GM19351 (cell line): Measurements from ENCODE around the gene CNTLN.
"Not testable (repeated sequence)": the region's sequence is repeated elsewhere in the genome, so short reads cannot be mapped to it uniquely, and the experiment has no call there.

Experiments
- ATAC-seq: cut with Tn5 transposase; IDR thresholded peaks from one replicate; pipeline ENCODE4 v1.9.1; 2021; ENCODE audit warnings: mild to moderate bottlenecking, moderate library complexity; ENCODE audit not compliant: unreplicated experiment

CNTLN gene

DNA sequence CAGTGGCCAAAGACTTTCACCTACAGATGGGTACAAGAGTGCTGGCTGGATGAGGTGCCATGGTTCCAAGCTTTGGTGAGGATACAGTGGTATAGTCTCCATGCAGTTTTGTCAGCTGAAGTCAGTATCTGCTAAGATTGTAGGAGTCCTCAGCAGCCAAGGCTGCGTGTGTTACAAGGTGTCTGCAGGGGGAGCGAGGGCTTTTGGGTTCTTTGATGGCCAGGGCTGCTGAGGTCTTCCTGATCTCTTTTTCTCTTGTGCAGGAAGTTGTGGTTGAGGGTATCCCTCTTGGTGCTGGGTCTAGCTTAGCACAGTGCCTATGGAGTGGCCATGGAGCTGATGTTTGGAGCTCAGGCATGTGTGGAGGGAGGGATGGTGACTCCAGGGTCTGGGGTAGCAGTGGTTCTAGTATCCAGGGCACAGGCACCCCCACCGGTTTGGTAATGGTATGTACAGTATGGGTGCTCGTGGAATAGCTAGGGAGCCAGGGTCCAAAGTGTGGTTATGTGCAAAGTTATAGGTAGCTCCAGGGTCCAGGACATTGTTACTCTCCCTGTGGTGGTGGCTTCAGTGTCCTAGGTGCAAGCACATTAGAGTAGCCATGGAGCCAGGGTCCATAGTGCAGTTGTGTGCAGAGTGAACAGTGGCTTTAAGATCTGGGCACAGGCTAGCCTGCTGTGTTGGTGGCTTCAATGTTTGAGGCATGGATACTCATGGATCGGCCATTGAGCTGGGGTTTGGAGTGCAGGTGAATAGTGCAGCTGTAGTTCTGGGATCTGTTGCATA, 36.7 kb downstream of the CNTLN start:
- no peak for ATAC-seq

GRCh38 chr9:17177496-17177895, 42.7 kb downstream of the CNTLN start:
- not testable (repeated sequence) for ATAC-seq

- no peak for ATAC-seq
These were observed 50.7 kb downstream of the CNTLN start for GRCh38 chr9:17185481-17186029.

GRCh38 chr9:17191082-17191481, 56.2 kb downstream of the CNTLN start:
- no peak for ATAC-seq

GRCh38 chr9:17204611-17205152, 69.8 kb downstream of the CNTLN start:
- no peak for ATAC-seq

- no peak for ATAC-seq
These were observed 81.2 kb downstream of the CNTLN start for GRCh38 chr9:17216011-17216410.

- ATAC-seq, result no peak
These were observed 81.8 kb downstream of the CNTLN start for GRCh38 chr9:17216646-17217045.

DNA sequence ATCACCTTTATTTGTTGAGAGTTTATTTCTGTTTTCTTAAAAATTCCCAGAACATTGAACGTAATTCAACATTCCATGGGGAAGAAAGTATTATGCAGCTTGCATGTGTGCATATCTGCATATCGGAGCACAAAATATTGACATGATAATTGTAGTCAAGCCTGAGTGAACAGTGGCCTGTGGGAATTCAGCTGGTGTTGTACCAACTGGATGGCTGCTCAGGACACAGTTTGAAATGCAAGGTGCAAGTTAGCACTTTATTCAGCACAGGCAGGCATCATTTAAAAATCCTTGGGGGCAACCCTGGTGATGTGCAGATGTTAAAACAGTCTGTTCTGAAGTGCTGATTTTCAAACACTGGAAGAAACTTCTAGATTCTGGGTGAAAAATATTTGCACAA, 82.4 kb downstream of the CNTLN start:
- ATAC-seq, result no peak

DNA sequence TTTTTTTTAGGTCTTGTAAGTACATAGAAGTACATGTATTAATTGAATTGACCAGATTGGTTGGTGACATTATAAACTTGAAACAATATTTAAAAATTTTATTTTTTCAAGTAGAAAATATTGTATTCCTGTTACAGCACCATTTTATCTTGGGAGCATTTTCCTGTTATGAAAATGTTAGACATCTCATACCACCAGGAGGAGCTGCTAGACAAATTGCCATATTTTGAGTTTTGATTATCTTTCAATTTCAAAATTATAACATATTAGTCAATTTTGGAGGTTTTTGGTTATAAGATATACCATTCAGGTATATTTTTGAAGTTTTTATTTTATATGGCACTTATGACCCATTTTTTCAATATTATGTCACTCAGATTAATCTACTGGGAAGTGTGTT, 84.4 kb downstream of the CNTLN start:
- no peak for ATAC-seq

DNA sequence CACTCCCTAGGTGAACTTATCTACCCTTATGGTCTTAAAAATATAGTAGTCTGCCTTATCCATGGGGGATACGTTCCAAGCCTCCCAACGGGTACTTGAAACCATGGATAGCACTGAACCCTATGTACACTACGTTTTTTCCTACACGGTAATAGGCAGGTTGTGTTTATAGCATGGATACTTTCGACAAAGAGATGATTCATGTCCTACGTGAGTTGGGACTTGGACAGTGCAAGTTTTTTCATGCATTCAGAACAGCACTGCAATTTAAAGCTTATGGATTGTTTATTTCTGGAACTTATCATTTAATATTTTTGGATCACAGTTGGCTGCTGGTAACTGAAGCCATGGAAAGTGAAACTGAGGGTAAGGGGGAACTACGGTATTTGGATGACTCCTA, 88.1 kb downstream of the CNTLN start:
- no peak for ATAC-seq

GRCh38 chr9:17225407-17225806, 90.6 kb downstream of the CNTLN start:
- no peak for ATAC-seq

DNA sequence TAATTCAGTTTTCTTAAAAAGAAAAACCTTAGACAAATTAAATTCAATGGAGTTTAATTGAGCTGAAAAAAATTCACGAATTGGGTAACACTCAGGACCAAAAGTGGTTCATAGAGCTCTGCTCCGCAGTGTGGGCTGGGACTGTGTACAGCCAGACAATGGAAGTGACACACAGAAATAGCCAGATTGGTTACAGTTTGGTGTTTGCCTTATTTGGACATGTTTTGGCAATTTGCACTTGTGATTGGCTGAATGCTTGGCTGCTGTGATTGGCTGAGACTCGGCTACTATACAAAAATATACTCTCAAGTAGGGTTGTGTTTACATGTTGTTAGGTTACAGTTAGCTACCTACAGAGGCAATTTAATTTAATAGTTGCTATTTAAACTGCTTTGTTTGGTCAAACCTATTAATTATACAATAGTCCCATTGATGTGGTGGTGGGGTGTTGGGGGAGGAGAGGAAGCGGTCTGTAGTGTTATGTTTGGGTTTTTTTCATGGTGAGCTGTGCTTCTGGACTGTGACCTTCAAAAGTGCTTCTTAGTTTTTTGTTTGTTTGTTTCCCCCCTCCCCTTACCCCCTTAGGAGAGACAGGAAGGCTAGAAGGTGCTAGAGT, 95.2 kb downstream of the CNTLN start:
- no peak for ATAC-seq

- ATAC-seq, result no peak
These were observed 95.8 kb downstream of the CNTLN start for GRCh38 chr9:17230646-17231045.

GRCh38 chr9:17236147-17236546, 101.3 kb downstream of the CNTLN start:
- no peak for ATAC-seq

- no peak for ATAC-seq
These were observed 111.9 kb downstream of the CNTLN start for GRCh38 chr9:17246770-17247169.

GRCh38 chr9:17251100-17251499, 116.3 kb downstream of the CNTLN start:
- no peak for ATAC-seq

GRCh38 chr9:17268531-17269188, 133.8 kb downstream of the CNTLN start:
- ATAC-seq, result not testable (repeated sequence)

GRCh38 chr9:17269799-17270198, 135.0 kb downstream of the CNTLN start:
- no peak for ATAC-seq

DNA sequence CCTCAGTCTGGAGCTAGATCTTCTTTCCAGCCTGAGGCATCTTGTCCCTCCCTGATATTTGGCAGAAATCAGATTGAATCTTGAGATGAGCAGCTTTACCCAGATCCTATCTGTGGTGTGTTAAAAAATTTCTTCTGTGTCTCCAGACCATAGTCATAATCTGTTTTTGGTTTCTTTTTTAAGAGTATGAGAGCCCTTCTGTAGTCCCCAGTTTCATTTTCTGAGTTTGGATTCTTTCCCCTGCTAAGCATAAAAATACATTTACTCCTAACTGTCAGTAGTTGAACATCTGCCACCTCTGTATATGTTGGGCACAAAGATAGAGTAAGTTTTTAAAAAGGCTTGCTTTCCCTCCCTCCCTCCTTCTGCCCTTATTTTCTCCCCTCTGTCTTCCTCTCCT, 137.7 kb downstream of the CNTLN start:
- ATAC-seq, result no peak

DNA sequence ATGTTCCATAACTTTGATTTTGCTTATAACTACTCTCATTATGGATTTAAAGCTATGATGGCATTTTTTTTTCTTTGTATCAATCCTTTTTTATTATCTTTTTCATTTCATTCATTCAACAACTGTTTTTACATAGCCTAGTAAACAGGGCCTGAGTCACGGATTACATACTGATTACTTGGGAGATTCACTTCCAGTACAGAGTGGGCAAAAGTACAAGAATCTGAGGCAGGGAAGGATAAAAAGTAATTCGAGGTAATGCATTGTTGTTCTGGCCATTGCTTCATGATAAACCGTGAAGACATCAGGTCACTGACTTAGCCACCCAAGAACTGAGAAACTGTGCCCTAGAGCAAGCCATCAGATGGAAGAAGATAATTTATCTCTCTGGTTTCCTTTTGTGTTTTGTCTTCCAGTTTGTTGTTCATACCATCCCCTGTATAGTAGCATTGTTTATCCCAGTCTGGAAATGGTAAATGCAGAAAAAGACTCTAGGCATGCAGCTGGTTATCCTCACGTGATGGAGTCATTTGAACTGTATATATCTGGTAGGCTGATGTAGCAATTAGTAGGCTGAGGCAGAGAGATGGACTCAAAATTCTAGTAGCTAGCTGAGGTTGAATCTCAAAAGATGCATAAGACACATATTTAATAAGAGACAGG, 145.6 kb downstream of the CNTLN start:
- no peak for ATAC-seq

DNA sequence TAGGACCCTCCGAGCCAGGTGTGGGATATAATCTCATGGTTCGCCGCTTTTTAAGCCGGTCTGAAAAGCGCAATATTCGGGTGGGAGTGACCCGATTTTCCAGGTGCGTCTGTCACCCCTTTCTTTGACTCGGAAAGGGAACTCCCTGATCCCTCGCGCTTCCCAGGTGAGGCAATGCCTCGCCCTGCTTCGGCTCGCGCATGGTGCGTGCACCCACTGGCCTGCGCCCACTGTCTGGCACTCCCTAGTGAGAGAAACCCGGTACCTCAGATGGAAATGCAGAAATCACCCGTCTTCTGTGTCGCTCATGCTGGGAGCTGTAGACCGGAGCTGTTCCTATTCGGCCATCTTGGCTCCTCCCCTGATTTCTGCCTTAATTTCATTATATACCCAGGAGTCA, 155.8 kb downstream of the CNTLN start:
- not testable (repeated sequence) for ATAC-seq
